AG04450 (cell line): ENCODE measurements around the gene ITPR1. TPM values are rescaled to one million over a fixed set of nuclear protein-coding genes. Genes with fewer than 3 reads are reported as not detected.
A peak's percentile ranks its signal among the peaks of the same experiment; 100 is the strongest.

Source experiments
- CTCF ChIA-PET: fragments of 300-600, 350-600 bp; formaldehyde crosslinking; extraction: SDS; loops from one replicate; lab custom pipeline; 2022; ENCODE audit warnings: antibody characterized with exemption, inconsistent platforms; lab: Charles Lee
- POLR2A ChIA-PET: fragments of 350-600 bp; formaldehyde crosslinking; extraction: SDS; loops from one replicate; lab custom pipeline; 2021; ENCODE audit warnings: antibody characterized with exemption, inconsistent platforms; lab: Yijun Ruan, JAX
- DNase-seq: peaks from one replicate; pipeline ENCODE4 v3.0.0-alpha.2; 2011; ENCODE audit warnings: low read depth, low spot score
- H3K27ac ChIP-seq: one replicate; pipeline ENCODE4 v1.5.1; 2012; ENCODE audit warnings: low read depth, low read length, control low read depth
- H3K27me3 ChIP-seq: one replicate; pipeline ENCODE4 v1.6.0; 2012; ENCODE audit warnings: low read length; ENCODE audit not compliant: control insufficient read depth, insufficient read depth
- H3K4me3 ChIP-seq: 2 replicates; pipeline ENCODE4 v1.5.1; 2011; ENCODE audit warnings: mild to moderate bottlenecking, low read depth, low read length, control low read depth
- H3K9me3 ChIP-seq: 2 replicates; pipeline ENCODE4 v1.5.1; 2012; ENCODE audit warnings: low read length; ENCODE audit not compliant: control insufficient read depth, insufficient read depth
- polyA plus RNA-seq: library from polyadenylated mRNA; depleted of rRNA; stranded (reverse); fragments of >200 nt; gene quantifications from 2 replicates; pipeline ENCODE4 v1.2.3, GENCODE V29; 2011
- TF ChIP-seq, protein P1 (sequence below): IDR thresholded peaks from 2 replicates; pipeline ENCODE4 v1.5.1; 2011; ENCODE audit warnings: low read depth, low read length, control low read depth, inconsistent platforms

The ITPR1 gene
- polyA plus RNA-seq, 1 experiment: 7.4 TPM

DNA sequence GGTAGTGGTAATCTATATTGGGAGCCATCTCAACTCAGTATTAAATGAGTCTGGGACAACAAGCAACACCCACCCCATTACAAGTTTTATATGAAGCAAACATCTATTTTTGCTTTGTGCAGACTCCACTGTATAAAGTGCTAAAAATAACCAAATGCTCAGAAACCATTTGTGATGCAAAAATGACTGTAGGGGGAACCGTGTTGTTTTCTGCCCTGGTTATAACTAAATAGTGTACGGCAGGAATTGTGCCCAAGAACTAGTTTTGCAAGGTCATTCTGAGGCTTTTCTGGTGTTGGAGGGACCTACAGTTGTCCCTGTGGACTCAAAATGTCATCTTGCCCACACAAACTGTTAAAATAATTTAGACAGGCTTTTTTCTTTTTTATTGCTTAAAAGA is 88.3 kb downstream of the ITPR1 start:
- H3K4me3 ChIP-seq: no peak overlapping the region
- no peaks in the 10 kb centered on the region for H3K27me3 ChIP-seq
- ChIA-PET POLR2A (no interaction called here), CTCF (no interaction called here)
- H3K27ac ChIP-seq: no peak overlapping the region
- H3K9me3 ChIP-seq: no peaks in the 10 kb centered on the region
- TF ChIP-seq, protein P1, sequence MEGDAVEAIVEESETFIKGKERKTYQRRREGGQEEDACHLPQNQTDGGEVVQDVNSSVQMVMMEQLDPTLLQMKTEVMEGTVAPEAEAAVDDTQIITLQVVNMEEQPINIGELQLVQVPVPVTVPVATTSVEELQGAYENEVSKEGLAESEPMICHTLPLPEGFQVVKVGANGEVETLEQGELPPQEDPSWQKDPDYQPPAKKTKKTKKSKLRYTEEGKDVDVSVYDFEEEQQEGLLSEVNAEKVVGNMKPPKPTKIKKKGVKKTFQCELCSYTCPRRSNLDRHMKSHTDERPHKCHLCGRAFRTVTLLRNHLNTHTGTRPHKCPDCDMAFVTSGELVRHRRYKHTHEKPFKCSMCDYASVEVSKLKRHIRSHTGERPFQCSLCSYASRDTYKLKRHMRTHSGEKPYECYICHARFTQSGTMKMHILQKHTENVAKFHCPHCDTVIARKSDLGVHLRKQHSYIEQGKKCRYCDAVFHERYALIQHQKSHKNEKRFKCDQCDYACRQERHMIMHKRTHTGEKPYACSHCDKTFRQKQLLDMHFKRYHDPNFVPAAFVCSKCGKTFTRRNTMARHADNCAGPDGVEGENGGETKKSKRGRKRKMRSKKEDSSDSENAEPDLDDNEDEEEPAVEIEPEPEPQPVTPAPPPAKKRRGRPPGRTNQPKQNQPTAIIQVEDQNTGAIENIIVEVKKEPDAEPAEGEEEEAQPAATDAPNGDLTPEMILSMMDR: no peak
- DNase-seq: no peak

DNA sequence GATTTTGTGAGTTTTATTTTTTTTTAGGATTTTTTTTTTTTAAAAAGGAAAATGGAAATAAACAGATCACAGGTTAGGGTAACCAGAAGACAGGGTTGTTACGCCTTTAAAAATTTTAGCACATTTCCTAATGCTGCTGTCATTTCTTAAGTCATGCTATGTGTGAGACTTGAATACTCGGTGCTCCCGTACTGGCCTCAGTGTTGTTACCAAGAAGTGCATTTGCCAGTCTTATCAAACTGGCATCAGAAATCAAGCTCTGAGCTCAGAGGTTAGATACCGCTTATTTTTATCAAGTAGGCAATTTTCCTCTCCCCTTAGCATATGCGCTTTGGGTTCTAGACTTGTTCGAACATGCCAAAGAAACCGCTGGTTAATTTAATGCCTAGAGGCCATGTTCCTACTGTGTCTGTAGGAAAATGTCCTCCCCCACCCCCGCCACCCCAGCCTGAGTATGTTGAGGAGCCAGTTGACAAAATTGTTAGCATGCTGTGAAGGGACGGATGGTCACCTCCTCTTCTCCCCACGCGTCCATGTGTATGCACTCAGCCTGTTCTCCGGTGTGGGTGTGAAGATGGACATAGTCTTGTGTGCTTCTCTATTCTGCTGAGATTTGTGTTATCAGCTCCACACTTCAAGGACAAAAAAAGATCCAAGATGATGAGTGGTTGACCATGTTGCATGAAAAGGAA is 88.9 kb downstream of the ITPR1 start:
- Histone ChIP-seq H3K4me3 (no peak overlapping the region), H3K27ac (no peak overlapping the region), H3K9me3 (no peaks in the 10 kb centered on the region), H3K27me3 (no peaks in the 10 kb centered on the region)
- DNase-seq: no peak
- ChIA-PET POLR2A (interaction anchor here (0.5 to 4.0 kb wide), 2 partner anchors 89 to 259 kb away, joined by 3 to 31 read pairs; partner anchors contain the start of gene ITPR1), CTCF (interaction anchor here (2.8 to 4.7 kb wide), 2 partner anchors 231 to 267 kb away, joined by 7 to 35 read pairs; no protein-coding TSS in a partner anchor)
- TF ChIP-seq, protein P1: no peak

DNA sequence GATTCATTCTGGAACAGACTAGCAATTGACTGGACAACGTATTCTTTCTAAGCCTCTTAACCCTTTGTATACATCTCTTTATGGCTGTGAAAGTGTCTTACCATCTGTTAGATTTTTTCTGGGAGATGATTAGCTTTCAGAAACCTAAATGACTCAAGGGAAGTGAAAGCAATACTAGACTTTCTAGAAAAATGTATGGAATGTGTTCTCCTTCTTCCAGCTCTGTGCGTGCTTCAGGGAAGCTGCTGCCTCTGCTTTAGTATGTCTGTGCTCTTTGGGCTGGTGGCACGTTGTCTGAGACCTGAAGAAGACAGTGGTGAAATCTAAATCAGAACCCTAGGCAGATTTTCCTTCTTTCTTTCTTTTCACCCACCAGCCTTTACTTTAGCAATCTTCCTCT is 89.5 kb downstream of the ITPR1 start:
- Histone ChIP-seq H3K9me3 (no peaks in the 10 kb centered on the region), H3K27me3 (no peaks in the 10 kb centered on the region), H3K27ac (no peak overlapping the region), H3K4me3 (no peak overlapping the region)
- CTCF ChIA-PET: interaction anchor here (1.9 to 4.7 kb wide), 3 partner anchors 51 to 268 kb away, joined by 7 to 35 read pairs (median 10); no protein-coding TSS in a partner anchor
- DNase-seq: no peak
- TF ChIP-seq, protein P1: no peak
- POLR2A ChIA-PET: interaction anchor here (0.5 to 4.0 kb wide), 3 partner anchors 15 to 260 kb away, joined by 3 to 31 read pairs (median 3); partner anchors contain the start of gene ITPR1

DNA sequence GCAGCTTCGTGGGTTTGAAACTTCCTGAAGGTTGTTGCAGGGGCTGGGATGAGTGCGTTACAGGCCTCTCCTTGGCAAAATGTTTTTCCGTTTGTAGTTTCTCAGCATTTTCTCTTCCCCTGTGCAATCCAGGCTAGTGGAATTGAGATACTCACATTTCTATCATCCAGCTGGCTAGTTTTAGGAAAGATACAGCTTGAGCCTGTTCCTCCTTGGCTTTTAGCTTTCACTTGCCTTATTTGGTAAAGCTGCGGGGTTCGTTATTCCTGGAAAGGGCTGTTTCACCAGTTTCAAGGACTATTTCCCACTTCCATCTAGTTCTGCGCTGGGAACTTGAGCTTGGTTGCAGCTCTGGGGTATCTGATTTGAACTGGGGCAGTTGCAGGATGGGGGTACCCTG is 90.3 kb downstream of the ITPR1 start:
- POLR2A ChIA-PET: interaction anchor here (1.1 to 4.0 kb wide), 3 partner anchors 14 to 116 kb away, joined by 3 to 31 read pairs (median 4); partner anchors contain the start of genes ITPR1 and SUMF1
- Histone ChIP-seq H3K9me3 (no peaks in the 10 kb centered on the region), H3K27ac (peak overlapping the region; percentile 62), H3K4me3 (peak overlapping the region; percentile 1; the same call in 1 of the 2 replicates), H3K27me3 (no peaks in the 10 kb centered on the region)
- TF ChIP-seq, protein P1: no peak
- CTCF ChIA-PET: interaction anchor here (1.0 to 4.7 kb wide), 6 partner anchors 13 to 269 kb away, joined by 3 to 35 read pairs (median 6); no protein-coding TSS in a partner anchor
- DNase-seq: peak; percentile 26
